ENCODE measurements around the gene PIGZ. TPM values are rescaled to one million over a fixed set of nuclear protein-coding genes. Genes with fewer than 3 reads are reported as not detected.

Gene PIGZ
- total RNA-seq, 1 experiment from 2014 or later: 1.4 TPM

GRCh38 chr3:196969660-196970546, 1.3 kb upstream of the PIGZ start:
- ChIA-PET CTCF (interaction anchor here (0.7 to 2.4 kb wide), 3 partner anchors 360 to 448 kb away, joined by 3 to 18 read pairs (median 3); no protein-coding TSS in a partner anchor), RAD21 (ENCODE audit: low non-redundant PET in 1 of 2, low total read pairs in 2 of 2, uncharacterized antibody in 2 of 2, unreplicated experiment in 2 of 2) (interaction anchor here (0.6 to 1.0 kb wide), 3 partner anchors 28 to 360 kb away, joined by 3 to 4 read pairs (median 3); partner anchors contain the start of gene NCBP2 (in 1 of the 2)), POLR2A (no interaction called here)
- H3K9ac ChIP-seq (ENCODE audit: low read length): peak overlapping the region; percentile 64
- no peaks in the 10 kb centered on the region for H3K27me3 ChIP-seq (ENCODE audit: insufficient read depth, low read length)
- no TSS peak for BruUV-seq (replicated peaks)
- H3K4me3 ChIP-seq (replicated peaks in 1 of 2; ENCODE audit: low read depth in 1 of 2, low read length in 2 of 2): peak overlapping the region; percentile 47 to 67
- H3K36me3 ChIP-seq (ENCODE audit: control insufficient read depth in 1 of 2, insufficient read depth in 2 of 2, low read length in 2 of 2): no peaks in the 10 kb centered on the region
- no peaks in the 10 kb centered on the region for H3K9me3 ChIP-seq (ENCODE audit: control insufficient read depth in 1 of 2, insufficient read depth in 1 of 2, low read depth in 1 of 2, low read length in 2 of 2)
- ATAC-seq (peak; percentile 82), DNase-seq (ENCODE audit: low read depth, low spot score) (no peak)
- H3K27ac ChIP-seq (ENCODE audit: low read depth, low read length): peak overlapping the region; percentile 47; the same call in 1 of the 2 replicates
- H3K4me1 ChIP-seq (ENCODE audit: control insufficient read depth in 1 of 2, insufficient read depth in 2 of 2, low read length in 2 of 2): peaks cover 7 to 21% of the 10 kb centered on the region in 2 experiments; a peak in 2 of 4 replicates
- H4K20me1 ChIP-seq (ENCODE audit: insufficient read depth): no peaks in the 10 kb centered on the region
- intact Hi-C loops (cut with micrococcal nuclease): loop anchor here (5.0 kb wide), 1 partner anchor 443 kb away; no protein-coding TSS in a partner anchor
- peak overlapping the region; percentile 85 for H2AFZ ChIP-seq (ENCODE audit: low read depth, low read length, poor library complexity, severe bottlenecking)
- no peaks in the 10 kb centered on the region for H3K9me2 ChIP-seq (ENCODE audit: insufficient read depth)
- TF ChIP-seq EZH2 (IDR thresholded peaks at IDR 0.05) (no peak), EGR1 (IDR thresholded peaks at IDR 0.05; ENCODE audit: low read depth) (no peak), MAX (IDR thresholded peaks at IDR 0.05) (peak; percentile 72), POLR2AphosphoS5 (IDR thresholded peaks at IDR 0.05; ENCODE audit: low read depth, low read length) (peak; percentile 34; the same call in 1 of the 2 replicates), ZFX (IDR thresholded peaks at IDR 0.05) (peak; percentile 63; the same call in 1 of the 2 replicates), CTCF (IDR thresholded peaks at IDR 0.05 in 2 of 3, conservative IDR thresholded peaks at IDR 0.05 in 1 of 3; ENCODE audit: borderline replicate concordance in 1 of 3, insufficient read depth in 1 of 3, low read depth in 2 of 3, low read length in 2 of 3) (peak; percentile 45 to 56 (median 54); a peak in 5 of 6 replicates), TCF7L2 (IDR thresholded peaks at IDR 0.05; ENCODE audit: borderline replicate concordance, extremely low read depth, insufficient read depth, insufficient read length) (no peak), POLR2A (IDR thresholded peaks at IDR 0.05; ENCODE audit: borderline replicate concordance, extremely low read depth, insufficient read depth, insufficient read length) (no peak), YY1 (IDR thresholded peaks at IDR 0.05; ENCODE audit: extremely low read depth, insufficient replicate concordance, low read depth, low read length) (no peak), RAD21 (IDR thresholded peaks at IDR 0.05; ENCODE audit: low read depth) (peak; percentile 66), JUND (IDR thresholded peaks at IDR 0.05) (no peak)
- H3K79me2 ChIP-seq (ENCODE audit: insufficient read depth, low read length): no peaks in the 10 kb centered on the region
- H3K4me2 ChIP-seq (ENCODE audit: low read length): peak overlapping the region; percentile 97

Data from HCT116 (cell line).